ENCODE data around the gene ZFAND3.

- TF ChIP-seq, protein P1, sequence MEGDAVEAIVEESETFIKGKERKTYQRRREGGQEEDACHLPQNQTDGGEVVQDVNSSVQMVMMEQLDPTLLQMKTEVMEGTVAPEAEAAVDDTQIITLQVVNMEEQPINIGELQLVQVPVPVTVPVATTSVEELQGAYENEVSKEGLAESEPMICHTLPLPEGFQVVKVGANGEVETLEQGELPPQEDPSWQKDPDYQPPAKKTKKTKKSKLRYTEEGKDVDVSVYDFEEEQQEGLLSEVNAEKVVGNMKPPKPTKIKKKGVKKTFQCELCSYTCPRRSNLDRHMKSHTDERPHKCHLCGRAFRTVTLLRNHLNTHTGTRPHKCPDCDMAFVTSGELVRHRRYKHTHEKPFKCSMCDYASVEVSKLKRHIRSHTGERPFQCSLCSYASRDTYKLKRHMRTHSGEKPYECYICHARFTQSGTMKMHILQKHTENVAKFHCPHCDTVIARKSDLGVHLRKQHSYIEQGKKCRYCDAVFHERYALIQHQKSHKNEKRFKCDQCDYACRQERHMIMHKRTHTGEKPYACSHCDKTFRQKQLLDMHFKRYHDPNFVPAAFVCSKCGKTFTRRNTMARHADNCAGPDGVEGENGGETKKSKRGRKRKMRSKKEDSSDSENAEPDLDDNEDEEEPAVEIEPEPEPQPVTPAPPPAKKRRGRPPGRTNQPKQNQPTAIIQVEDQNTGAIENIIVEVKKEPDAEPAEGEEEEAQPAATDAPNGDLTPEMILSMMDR (IDR thresholded peaks at IDR 0.05 in 8 of 11, conservative IDR thresholded peaks at IDR 0.05 in 3 of 11), result no peak
- TF ChIP-seq POLR2A (IDR thresholded peaks at IDR 0.05), result no peak
Observed at GRCh38 chr6:37779111-37779800, 40.3 kb upstream of the ZFAND3 start.

Measured in spleen (tissue), 7 donors.